KG1 (cell line): ENCODE data around the gene PPP3CA.
A peak's percentile ranks its signal among the peaks of the same experiment; 100 is the strongest.

ENCODE experiments used
- DNase-seq: peaks from one replicate; lab custom pipeline; 2025; lab: John Stamatoyannopoulos, UW

Gene PPP3CA

DNA sequence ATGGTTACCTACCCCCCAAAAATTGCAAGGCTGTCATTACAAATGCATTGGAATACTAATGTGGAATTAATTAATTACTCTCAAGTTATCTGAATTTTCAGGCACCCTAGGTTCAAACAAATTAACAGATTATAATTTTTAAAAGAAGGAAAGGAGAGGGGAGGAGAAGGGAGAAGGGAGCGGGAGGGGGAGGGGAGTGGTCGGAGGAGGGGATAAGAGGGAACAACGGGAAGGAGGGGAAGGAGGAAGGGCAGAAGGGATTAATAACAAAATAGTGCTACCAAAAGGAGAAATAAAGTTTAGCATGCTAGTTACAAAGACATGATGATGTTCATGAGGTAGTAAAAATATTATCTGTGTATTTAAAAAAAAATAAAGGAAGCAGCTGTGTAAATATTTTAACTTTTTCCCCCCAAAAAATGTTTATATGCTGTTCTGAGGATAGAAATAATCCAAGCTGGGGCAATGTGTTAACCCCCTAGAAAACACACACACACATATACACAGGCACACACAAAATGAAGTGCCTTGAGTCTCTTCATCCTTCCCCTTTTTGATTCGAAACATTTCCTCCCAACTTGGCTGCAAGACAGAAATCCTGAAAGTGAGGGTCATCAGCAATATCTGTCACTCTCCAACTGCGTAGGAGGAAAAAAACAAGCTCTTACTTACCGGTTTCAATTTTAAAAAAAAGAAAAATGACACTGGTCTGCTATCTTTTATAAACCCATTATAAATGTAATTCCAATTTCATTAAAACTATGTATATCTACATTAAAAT lies 58.8 kb downstream of the PPP3CA start:
- DNase-seq, result peak; percentile 22

GRCh38 chr4:101287324-101287723 lies 60.0 kb downstream of the PPP3CA start:
- DNase-seq, result no peak

DNA sequence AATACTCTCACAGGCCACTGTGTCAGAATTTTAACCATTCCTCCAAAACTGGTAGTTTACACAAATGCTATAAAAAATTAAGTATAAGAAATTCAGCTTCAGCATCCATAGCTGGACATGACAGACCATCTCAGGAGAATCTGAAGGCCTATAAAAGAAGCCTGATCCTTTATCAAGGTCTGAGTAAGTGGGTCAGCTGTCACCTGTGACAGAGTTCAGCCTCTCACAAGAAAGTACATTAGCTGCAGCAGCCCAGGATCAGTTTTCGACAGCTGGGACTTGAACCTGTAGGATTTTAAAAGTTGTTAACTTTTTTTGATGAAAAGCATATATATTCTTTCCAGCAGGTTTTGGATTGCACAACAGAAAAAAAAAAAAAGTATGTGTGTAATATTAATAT lies 60.7 kb downstream of the PPP3CA start:
- DNase-seq, result no peak

- DNase-seq, result no peak
Observed at GRCh38 chr4:101285985-101286384, 61.3 kb downstream of the PPP3CA start.

DNA sequence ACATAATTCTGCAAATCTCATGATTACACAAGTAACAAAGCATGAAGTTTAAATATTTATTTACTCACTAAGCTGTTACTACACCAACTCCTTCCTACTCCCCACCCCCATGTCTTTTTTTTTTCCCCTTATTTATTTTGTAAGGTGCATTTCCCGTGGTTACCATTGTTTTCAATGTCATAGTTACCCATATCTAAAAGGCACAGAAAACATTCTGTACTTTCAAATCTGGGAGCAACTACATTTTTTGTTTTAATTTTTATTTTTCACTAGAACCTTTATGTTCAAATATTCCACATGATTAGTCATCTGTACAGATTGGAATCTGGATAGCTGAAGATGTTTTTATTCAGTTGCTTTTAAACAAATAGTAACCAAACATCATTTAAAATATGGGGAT lies 62.8 kb downstream of the PPP3CA start:
- DNase-seq, result no peak

DNA sequence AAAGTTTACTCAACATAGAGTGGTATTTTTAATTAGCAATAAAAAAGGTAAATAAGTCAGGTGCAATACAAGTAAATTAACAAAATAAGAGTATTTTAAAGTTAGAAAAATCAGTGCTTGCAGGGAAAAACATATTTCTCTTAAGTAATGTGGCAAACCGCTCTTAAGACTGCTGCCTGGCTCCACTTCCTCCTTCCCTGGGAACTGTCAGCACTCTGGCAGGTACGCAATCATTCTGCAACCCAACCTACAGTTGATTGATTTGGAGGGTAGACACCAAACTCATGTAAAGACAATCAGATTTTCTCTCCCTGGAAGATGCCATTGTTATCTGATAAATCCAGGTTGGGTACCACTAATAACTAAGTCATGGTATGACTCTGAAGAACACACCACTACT lies 63.9 kb downstream of the PPP3CA start:
- no peak for DNase-seq

DNA sequence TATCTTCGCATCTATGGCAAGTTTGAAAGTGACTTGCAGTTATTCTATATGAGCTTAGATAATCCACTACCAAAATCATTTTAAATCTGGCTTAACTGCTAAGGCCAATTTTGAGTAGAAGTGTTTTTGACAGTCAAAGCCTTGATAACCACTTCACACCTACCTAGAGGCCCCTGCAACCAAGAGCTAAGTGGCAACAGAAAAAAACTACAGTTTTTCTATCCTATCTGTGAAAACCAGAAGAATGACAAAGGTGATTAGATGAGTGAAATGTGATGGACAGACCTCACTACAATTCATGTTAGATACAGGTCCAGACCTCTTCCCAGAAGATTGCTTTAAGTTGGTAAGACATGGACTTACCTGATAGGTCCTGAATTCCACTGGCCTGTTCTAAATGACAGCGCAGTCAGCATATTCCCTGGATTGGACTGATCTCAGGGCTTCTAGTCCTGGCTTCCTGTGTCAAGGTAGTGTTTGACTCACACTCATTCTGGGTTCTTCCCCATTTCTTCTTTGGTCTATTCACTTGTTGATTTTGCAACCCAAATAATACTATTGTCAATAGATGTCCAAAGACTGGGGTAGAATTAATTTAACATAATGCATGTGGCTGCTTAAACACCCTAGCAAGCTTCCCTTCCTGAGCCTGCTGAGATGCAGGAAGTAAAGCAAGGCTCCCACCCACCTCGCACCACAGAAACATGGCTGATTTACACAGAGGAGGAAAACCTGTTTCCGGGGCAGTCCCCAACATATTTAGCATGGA lies 65.1 kb downstream of the PPP3CA start:
- DNase-seq, result peak; percentile 16

- no peak for DNase-seq
Observed at GRCh38 chr4:101280866-101281600, 66.3 kb downstream of the PPP3CA start.

DNA sequence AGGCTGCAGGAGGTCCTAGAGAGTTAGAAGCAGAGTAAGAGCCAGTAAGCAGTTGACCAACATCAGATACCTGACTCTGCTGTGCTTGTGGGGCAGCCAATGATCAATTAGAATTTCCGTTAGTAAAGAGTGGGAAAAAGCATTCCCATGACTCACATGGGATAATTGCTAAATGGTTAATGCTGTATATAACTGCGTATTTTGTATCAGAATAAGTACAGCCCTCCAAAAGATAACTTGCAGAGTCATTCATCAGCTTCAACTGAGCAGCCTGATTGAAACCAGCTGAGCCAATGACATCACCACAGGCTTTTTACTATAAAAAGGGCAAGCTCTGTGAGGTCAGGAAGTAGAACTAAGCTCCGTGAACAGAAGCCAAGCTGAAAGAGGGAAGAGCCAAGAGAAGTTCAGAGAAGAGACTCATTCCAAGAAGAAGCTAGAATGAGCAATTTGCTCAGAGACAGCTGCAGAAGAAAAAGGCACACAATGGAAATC lies 67.9 kb downstream of the PPP3CA start:
- no peak for DNase-seq

GRCh38 chr4:101277671-101278070 lies 69.7 kb downstream of the PPP3CA start:
- DNase-seq, result no peak

DNA sequence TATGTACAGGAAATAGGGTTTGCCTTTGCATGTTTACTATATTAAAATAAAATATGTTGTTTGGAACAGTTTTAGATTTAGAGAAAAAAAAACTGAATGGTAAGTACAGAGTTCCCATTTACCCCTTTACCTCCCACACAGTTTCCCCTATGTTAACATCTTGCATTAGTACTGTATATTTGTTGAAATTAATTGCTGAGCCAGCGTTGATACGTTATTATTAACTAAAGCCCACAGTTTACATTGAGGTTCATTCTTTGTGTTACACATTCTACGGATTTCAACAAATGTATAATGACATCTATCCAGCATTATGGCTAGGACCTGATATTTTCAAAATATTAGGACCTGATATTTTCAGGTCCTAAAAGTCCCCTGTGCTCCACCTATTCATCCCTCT lies 70.7 kb downstream of the PPP3CA start:
- DNase-seq, result no peak

DNA sequence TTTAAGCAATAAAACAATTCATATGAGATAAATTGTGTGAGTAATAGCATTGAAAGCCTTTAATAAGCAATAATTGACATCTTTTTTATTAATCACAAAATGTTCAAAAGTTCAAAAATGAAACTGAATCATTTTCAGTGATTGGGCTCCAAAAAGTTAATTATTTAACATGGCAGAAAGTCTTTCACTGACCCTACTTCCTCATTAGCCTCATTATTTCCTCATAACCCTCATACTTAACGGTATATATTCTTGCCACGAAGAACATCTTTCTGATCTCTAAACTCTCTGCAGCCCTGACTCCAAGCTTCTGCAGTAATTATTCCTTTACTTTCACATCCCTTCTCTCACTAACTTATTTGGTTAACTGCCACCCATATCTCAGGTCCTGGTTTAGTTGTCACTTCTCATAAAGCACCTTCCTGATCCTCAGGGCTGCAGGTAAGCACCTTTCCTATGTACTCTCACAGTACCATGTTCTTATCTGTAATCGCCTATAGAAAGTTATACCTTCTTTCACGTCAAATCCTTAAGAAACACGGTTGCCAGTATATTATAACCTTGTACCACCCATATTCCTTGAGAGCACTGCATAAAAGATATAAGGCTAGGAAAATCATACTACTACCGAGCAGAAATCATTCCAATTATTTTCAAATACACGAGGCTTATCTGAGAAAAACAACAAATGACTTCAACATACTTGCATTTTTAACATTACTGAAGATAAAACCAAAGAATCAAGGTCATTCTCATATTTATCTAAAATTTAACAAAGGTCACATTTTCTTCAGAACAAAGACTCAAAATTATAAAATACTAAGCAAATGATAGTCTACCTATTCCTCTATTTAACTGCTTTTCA lies 72.2 kb downstream of the PPP3CA start:
- no peak for DNase-seq

GRCh38 chr4:101271516-101271915 lies 75.8 kb downstream of the PPP3CA start:
- no peak for DNase-seq

- no peak for DNase-seq
Observed at GRCh38 chr4:101269682-101270081, 77.6 kb downstream of the PPP3CA start.

DNA sequence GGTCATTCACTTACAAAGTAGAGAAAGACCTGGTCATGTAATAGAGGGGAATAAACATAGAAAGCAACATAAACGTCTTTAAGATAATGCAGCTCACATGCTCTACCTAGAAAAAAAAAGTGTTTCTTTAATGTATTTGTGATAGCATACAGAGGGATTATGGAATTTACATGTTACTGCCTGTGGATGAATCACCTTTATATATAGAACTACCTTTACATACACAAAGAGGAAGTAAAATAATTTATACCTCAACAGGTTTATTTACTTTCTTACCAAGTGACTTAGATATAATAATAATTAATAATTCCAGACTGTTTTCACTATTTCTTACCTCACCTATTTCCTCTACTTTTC lies 81.5 kb downstream of the PPP3CA start:
- no peak for DNase-seq

GRCh38 chr4:101264993-101265815 lies 82.1 kb downstream of the PPP3CA start:
- DNase-seq, result no peak

- no peak for DNase-seq
Observed at GRCh38 chr4:101264512-101264911, 82.8 kb downstream of the PPP3CA start.

- no peak for DNase-seq
Observed at GRCh38 chr4:101262683-101263082, 84.6 kb downstream of the PPP3CA start.

GRCh38 chr4:101259876-101260275 lies 87.5 kb downstream of the PPP3CA start:
- DNase-seq, result no peak

- DNase-seq, result peak; percentile 21
Observed at GRCh38 chr4:101258883-101259282, 88.4 kb downstream of the PPP3CA start.

DNA sequence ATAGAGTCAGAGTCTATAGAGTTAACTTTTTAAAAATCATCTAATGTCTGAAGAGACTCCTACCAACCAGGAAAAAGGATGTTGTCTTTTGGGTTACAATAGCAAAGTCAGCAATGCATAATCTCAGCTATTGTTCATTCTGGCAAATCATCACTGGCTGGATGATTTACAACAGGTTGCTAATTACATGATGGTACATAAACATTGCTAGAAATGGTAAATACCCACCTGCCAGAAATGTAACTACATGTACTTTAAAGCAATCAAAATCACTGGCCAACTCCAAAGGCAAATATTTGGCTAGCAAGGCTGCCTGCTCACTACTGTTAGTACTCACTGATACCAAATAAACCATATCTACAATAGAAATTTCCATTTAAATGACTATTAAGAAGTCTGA lies 91.1 kb downstream of the PPP3CA start:
- DNase-seq, result no peak
